NCI-H510A (cell line): ENCODE measurements around the gene OR56A4.

ENCODE experiments used
- DNase-seq: peaks from one replicate; lab custom pipeline; 2025; lab: John Stamatoyannopoulos, UW

Gene OR56A4, protein sequence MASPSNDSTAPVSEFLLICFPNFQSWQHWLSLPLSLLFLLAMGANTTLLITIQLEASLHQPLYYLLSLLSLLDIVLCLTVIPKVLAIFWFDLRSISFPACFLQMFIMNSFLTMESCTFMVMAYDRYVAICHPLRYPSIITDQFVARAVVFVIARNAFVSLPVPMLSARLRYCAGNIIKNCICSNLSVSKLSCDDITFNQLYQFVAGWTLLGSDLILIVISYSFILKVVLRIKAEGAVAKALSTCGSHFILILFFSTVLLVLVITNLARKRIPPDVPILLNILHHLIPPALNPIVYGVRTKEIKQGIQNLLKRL

DNA sequence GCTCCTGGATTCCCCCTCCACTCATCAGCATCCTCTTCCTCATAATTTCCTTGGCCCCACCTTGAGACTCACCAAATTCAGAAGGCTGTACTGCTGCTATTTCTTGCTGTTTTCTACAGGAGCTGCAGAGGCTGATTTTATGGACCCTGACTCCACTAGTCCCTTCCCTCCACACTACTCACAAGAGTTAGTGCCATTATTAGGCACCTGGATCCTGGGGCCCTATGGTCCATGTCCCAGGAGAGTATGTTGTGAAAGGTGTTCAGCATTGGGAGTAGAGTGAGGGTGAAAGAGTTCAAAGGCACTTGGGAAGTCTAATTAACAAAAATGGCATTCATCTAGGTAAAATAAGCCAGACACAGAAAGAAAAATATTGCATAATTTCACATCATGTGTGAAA, at the start of gene OR56A4:
TSS of gene OR56A4 (minus strand) at position 101 of the 400 bp plus-strand sequence. CDS start 3,954 bp downstream, outside the sequence.
- no peak for DNase-seq

DNA sequence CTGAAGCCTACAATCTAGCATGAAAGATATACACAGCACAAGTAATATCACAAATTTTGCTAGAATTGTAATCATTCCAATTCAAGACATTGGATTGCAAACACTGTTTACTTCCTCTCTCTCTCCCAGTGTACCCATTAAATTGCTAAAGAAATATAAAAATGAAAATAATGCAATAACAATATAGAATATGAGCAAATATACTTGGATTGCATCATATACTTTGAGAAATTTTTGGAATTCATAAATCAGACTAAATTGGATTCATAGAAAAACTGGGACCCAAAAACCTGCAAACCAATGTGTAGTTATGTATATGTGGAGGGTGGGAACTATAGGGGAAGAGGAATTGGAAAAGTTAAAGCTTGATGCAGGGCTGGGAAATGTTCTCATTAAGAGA, 48.8 kb upstream of the OR56A4 start:
- no peak for DNase-seq

GRCh38 chr11:6052374-6052773, 45.6 kb upstream of the OR56A4 start:
- no peak for DNase-seq

DNA sequence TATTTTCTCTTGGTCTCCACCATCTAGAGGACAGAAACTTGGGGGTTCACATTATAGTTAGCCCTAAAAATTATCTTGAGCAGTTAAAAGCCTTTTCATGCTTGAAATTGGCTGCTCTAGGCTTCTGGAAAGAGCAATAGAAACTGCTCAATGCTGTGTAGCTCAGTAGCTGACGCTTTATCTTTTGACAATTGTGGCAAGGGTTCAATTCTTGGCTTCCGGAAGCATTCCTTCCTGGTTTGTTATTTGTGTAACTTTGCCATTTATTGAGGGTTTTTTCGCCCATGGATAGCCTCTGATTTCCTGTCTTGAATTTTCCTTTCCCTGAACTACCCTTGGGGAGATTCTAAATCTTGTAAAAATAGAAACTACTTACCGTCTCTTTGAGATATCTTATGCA, 34.1 kb upstream of the OR56A4 start:
- DNase-seq = no peak

GRCh38 chr11:6030708-6031405, 24.1 kb upstream of the OR56A4 start, which contains the start of gene OR56A1:
Gene OR56A1, minus strand, starts transcription at chr11:6030758. Its CDS starts 3,066 bp downstream, at chr11:6027692.
- no peak for DNase-seq

- DNase-seq = no peak
These were observed 20.8 kb upstream of the OR56A4 start for GRCh38 chr11:6027501-6027900.

DNA sequence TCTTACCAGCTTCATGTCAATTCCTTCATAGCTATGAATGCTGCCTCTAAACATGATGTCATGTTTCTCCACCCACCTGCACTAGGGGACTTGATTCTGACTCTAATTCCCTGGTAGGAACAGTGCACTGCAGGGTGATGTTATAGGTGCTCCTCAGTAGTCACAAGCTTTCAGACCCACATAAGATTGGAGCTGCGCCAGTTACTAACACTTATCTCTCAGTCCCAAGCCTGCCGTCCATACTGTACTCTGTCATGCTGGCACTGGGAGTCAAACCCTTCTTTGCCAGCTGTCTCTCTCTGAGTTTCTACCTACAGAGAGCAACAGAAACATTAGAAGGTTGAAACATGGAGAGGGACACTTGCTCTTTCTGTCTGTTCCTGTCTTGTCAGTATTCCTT, 18.3 kb upstream of the OR56A4 start:
- no peak for DNase-seq

DNA sequence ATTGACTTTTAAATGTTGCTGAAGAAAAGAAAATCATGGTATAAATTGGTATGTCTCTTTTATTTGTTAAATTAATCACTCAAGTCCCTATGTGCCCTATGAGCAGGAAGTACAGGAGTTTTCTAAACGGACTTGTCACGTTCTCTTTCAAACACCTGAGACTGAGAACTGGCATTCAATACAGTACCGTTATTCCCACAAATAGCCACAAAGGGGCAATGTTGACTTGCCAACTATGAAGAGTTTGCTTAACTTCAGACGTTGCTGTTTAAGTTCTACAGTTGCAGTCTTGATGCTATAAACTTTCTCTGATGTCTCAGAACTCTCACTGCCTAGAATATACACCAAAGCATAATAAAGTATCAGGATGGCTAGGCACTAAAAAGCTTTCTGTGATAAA, 16.2 kb upstream of the OR56A4 start:
- DNase-seq = no peak

DNA sequence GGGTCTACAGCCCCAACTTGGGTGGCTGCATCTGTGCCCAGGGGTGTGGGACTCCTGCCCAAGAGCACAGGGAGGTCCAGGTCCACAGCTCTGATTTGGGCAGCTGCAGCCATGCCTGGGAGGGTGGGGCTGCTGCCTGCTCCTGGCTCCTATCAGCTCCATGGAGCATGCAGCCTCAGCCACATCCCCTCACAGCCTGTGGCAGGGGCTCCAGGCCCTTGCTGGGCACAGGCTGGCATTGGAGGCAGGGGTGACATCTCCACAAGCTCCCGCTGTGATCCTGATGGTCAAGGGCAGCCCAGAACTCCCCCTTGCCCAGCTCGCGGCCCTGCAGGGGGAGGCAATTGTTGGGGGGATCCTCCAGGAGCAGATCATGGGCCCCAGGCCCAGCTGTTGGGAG, 6.3 kb upstream of the OR56A4 start:
- DNase-seq = no peak

- no peak for DNase-seq
These were observed 5.4 kb upstream of the OR56A4 start for GRCh38 chr11:6012035-6012668.

DNA sequence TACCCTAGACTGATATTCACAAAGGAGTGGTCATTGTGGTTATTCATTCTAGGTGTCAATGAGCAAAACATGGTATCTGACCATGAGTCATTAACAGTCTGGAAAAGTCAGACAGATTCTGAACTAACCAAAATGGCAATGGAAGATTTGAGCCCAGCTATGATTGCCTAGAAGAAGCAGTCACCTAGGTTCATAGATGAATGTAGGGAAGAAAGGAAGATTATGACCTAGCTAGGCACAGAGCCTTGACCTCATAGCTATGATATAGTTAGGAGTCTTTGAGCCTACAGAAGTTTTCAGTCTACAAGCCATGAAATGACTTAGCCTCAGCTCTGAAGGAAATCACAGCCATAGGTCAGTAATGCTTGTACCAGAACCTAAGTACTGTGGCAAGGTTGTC, 351 bp downstream of the OR56A4 start:
- DNase-seq = no peak

- no peak for DNase-seq
These were observed 4.5 kb downstream of the OR56A4 start for GRCh38 chr11:6002202-6002699.

- DNase-seq = no peak
These were observed 12.0 kb downstream of the OR56A4 start for GRCh38 chr11:5994791-5995190.

DNA sequence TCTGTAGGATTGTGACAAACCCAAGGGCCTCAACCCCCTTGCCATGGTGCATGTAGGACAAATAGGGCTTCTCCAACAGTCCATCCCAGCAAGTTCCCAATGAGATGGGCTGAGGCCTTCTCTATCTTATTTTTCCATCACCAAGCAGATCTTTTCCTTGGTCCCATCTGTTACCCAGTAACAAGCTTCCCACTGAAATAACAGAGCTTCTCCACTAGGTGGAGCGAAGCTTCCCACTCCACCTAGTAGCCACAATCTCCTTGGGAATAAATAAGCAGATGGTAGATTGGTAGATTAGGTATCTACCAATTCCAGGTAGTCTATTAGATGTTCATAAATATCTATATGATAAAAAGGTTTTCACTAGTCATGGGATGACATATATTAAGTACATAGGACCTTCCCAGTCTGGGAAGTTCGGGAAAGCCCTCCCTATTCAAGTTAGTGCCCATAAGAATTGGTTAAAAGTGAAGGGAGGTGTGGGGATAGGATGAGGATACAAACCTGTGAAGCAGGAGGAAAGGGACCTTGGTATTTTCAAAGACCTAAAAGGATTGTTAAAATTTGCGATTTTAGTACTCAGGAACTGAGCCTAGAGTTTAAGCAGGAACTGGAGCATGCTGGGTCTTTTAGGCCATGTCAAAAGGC, 14.0 kb downstream of the OR56A4 start:
- no peak for DNase-seq

- DNase-seq = no peak
These were observed 14.6 kb downstream of the OR56A4 start for GRCh38 chr11:5992150-5992549.

DNA sequence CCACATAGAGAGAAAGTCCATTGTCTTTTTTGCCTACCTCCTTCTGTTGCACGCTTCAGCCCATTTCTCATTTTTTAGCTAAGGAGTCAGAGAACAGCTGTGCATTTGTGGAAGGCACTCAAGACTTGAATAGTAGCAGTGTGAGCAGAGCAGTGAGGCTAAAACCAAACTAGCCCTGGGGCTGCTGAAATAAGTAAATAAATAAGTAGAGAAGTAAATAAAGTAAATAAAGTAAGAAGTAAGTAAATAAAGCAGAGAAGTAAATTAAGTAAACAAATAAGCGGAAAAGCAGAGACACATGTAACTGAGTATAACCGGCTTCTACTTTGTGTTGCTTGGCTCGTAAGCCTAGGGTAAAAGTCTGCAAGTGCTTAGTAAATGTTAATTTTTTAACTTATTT, 17.5 kb downstream of the OR56A4 start:
- no peak for DNase-seq

GRCh38 chr11:5986885-5987284, 19.9 kb downstream of the OR56A4 start, which contains the start of gene OR52L1:
Gene OR52L1, minus strand, starts transcription at chr11:5986985. Its CDS starts 55 bp downstream, at chr11:5986930.
- DNase-seq = no peak

DNA sequence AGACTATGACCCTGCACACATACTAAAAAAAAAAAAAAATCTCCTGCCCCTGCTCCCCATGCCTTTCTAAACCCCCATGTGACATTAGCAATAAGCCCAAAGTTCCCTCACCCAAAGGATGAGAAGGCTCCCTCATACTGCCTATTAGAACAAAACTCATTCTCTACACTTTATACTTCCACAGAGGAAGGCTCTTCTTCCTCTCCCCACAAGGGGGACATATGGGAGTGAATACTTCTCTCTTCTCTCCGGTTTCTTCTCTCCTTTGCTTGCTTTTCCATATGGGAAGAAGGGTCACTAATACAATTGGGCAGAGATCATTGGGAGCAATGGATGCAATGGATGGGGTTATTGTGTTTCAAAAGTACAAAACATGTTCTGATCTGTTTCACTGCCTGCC, 23.3 kb downstream of the OR56A4 start:
- no peak for DNase-seq

DNA sequence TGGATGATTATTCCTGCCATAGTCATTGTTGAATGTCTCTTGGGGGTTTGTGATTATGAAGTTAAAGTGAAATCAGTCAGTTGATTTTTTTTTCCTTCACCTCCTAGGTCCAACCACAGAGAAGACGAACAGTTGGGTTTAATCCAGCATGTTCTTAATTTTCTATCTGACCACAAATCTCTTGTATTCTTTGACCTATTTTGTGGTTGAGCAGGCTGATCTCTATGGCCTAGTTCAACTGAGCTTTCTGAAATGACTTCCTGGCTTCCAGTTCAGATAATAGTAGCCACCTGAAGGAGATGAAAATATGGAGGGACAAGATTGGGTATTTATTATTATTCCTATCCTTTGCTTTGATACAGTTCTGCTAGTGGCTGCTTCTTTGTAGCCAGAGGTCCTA, 33.2 kb downstream of the OR56A4 start:
- no peak for DNase-seq

DNA sequence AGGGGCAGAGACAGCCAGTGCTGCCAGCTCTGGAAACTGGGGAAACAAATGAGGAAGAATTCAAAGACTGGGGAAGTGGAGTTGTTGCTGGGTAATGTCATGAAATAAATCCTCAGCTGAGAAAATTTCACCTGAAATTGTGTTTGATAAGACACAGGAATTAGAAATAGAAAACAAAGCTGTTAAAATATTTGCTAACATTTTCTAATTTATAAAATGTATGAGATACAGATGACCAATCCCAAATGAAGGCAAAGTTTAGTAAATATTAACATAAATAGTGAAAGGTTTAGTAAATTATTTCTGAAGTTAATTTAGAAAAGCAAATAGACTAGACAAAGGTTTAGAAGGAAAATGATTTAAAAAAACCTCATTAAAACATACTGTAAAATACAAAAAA, 38.4 kb downstream of the OR56A4 start, which contains the start of gene OR56A5:
TSS of gene OR56A5 (minus strand) at position 101 of the 400 bp plus-strand sequence. CDS start at position 101, 0 bp downstream.
- DNase-seq = no peak

DNA sequence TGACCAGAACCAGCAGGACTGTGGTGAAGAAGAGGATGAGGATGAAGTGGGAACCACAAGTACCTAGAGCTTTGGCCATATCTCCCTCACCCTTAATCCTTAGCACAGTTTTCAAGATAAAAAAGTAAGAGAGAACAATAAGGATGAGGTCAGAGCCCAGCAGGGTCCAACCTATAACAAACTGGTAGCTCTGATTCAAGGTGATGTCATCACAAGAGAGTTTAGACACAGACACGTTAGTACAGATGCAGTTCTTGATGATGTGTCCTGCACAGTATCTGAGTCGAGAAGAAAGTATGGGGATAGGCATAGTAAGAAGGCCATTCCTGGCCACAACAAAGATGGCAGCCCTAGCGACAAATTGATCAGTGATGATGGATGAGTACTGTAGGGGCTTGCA, 39.0 kb downstream of the OR56A4 start:
- DNase-seq = no peak

DNA sequence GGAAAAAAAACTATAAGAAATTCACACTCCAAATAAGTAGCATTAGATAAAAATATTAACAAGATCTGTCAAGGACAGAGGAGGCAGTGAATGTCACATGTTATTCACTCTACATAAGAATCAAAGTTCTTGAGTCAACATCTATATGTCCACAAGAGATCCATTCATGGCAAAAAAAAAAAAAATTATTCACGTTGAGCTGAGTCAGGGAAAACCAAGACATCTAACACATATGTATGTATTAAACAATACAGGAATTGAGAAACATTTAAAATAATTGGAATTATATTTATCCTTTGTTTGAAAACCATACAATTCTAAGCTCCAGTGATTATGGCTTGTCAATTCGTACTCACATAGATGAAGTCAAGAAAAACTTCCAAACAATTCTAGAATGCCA, 39.8 kb downstream of the OR56A4 start:
- DNase-seq = no peak
